Activated naive CD4-positive, alpha-beta T cell treated with anti-CD3 and anti-CD28 coated beads, Interleukin-2, amount 50 U/mL, for 72 hours (primary cell): Measurements from ENCODE around the gene RSPO1. TPM values are rescaled to one million over a fixed set of nuclear protein-coding genes. Genes with fewer than 3 reads are reported as not detected.

Experiments used
- ATAC-seq, 2 donors: fragments of 150-1000 bp; cut with Tn5 transposase; 2 replicates each; pipeline ENCODE4 v1.10.0; 2021; ENCODE audit warnings: mild to moderate bottlenecking in 2 of 2, moderate library complexity in 2 of 2
- DNase-seq, 2 donors: peaks; one replicate each; pipeline ENCODE4 v3.0.0; 2021 to 2022; ENCODE audit warnings: low spot score in 2 of 2
- H3K27ac Mint-ChIP-seq, 2 donors: one replicate each; pipeline ENCODE4 v1.8.0; 2022; ENCODE audit warnings: mild to moderate bottlenecking in 2 of 2, mixed read lengths in 2 of 2
- H3K36me3 Mint-ChIP-seq, 2 donors: one replicate each; pipeline ENCODE4 v1.8.0; 2022; ENCODE audit warnings: mixed read lengths in 2 of 2
- H3K9me3 Mint-ChIP-seq, 2 donors: one replicate each; pipeline ENCODE4 v1.8.0; 2022; ENCODE audit warnings: mixed read lengths in 2 of 2
- total RNA-seq, 2 donors: library from RNA; stranded (reverse); gene quantifications; one replicate each; pipeline ENCODE4 v1.2.3, GENCODE V29; 2022

Gene RSPO1
- total RNA-seq, 2 donors from 2014 or later = not detected

- Mint-ChIP-seq H3K36me3 (peaks cover 6 to 10% of the 10 kb centered on the region in 2 donors), H3K9me3 (no peaks in the 10 kb centered on the region), H3K27ac (peak overlapping the region in 1 of 2 donors; percentile 47)
- DNase-seq (no peak), ATAC-seq (no peak)
Observed at GRCh38 chr1:37562984-37563383, 71.7 kb downstream of the RSPO1 start.

Other genes with a start within 250 kb of the RSPO1 start
- 10 to 100 TPM; 30.2 to 58.6 TPM for gene ZC3H12A, start 160.3 kb downstream of the RSPO1 start, total RNA-seq
- 10 to 100 TPM; 48.0 to 66.8 TPM for gene MEAF6, start 120.1 kb downstream of the RSPO1 start, total RNA-seq
- 10 to 100 TPM; 22.1 to 29.5 TPM for gene SNIP1, start 80.6 kb downstream of the RSPO1 start, total RNA-seq
- not detected for gene DNALI1, start 78.0 kb downstream of the RSPO1 start, total RNA-seq
- 10 to 100 TPM; 70.3 to 75.7 TPM for gene GNL2, start 39.0 kb downstream of the RSPO1 start, total RNA-seq
- 10 to 100 TPM; 60.7 to 82.2 TPM for gene CDCA8, start 57.6 kb upstream of the RSPO1 start, total RNA-seq
- 1 to 10 TPM in 1 of 2 donors, under 1 TPM in 1; 0.14 to 3.0 TPM for gene EPHA10, start 130.2 kb upstream of the RSPO1 start, total RNA-seq
- 1 to 10 TPM; 1.0 to 3.1 TPM for gene MANEAL, start 159.0 kb upstream of the RSPO1 start, total RNA-seq
- 10 to 100 TPM; 18.8 to 21.4 TPM for gene C1orf122, start 172.9 kb upstream of the RSPO1 start, total RNA-seq
- 10 to 100 TPM; 25.7 to 39.3 TPM for gene YRDC, start 173.3 kb upstream of the RSPO1 start, total RNA-seq
- 10 to 100 TPM; 21.0 to 23.4 TPM for gene MTF1, start 224.7 kb upstream of the RSPO1 start, total RNA-seq